Measurements from ENCODE around the gene SLC12A4. TPM values are rescaled to one million over a fixed set of nuclear protein-coding genes. Genes with fewer than 3 reads are reported as not detected.
A peak's percentile ranks its signal among the peaks of the same experiment; 100 is the strongest.

The SLC12A4 gene
- total and polyA plus RNA-seq, 2 of the 13 experiments (the other 11 are each of a cell fraction or from before 2014, with no cell fraction given) = 65.1 to 84.3 TPM

DNA sequence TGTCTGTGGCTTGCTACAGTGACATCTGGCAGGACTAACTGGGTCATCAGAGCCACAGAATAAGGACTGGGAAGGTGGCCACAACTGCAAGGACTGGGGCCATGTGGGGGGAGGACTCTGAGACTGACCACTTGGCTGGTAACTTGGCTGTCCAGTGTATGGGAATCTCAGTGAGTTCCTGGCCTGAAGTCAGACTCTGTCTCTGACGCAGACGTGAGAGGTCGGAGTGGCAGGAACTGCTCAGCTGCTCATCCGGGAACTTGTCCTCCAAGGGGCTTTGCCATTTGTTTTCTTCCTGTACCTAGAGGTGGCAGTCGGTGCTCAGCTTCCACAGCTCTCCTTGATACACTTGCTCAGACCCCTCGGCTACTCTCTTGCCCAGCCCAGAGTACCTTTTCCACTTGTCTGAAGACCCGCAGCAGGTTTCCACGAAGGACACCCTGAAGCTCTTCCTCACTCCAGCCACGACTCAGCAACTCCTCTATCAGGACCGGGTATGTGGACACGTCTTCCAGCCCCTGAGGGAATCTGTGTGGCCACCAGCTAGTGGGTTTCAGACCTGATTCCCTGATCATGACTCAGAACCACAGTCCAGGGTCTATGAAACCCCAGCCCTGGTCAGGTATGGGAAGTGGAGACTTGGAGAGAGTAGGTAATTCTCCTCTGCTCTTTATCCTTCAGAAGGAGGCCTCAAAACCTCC is 19.2 kb upstream of the SLC12A4 start (continued):
- TF ChIP-seq, protein P1, sequence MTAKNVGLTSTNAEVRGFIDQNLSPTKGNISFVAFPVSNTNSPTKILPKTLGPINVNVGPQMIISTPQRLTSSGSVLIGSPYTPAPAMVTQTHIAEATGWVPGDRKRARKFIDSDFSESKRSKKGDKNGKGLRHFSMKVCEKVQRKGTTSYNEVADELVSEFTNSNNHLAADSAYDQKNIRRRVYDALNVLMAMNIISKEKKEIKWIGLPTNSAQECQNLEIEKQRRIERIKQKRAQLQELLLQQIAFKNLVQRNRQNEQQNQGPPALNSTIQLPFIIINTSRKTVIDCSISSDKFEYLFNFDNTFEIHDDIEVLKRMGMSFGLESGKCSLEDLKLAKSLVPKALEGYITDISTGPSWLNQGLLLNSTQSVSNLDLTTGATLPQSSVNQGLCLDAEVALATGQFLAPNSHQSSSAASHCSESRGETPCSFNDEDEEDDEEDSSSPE (CRISPR knock-in tag; IDR thresholded peaks at IDR 0.05) = no peak
- TF ChIP-seq, protein P2, sequence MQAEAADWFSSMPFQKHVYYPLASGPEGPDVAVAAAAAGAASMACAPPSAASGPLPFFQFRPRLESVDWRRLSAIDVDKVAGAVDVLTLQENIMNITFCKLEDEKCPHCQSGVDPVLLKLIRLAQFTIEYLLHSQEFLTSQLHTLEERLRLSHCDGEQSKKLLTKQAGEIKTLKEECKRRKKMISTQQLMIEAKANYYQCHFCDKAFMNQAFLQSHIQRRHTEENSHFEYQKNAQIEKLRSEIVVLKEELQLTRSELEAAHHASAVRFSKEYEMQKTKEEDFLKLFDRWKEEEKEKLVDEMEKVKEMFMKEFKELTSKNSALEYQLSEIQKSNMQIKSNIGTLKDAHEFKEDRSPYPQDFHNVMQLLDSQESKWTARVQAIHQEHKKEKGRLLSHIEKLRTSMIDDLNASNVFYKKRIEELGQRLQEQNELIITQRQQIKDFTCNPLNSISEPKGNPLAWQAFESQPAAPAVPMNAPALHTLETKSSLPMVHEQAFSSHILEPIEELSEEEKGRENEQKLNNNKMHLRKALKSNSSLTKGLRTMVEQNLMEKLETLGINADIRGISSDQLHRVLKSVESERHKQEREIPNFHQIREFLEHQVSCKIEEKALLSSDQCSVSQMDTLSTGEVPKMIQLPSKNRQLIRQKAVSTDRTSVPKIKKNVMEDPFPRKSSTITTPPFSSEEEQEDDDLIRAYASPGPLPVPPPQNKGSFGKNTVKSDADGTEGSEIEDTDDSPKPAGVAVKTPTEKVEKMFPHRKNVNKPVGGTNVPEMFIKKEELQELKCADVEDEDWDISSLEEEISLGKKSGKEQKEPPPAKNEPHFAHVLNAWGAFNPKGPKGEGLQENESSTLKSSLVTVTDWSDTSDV (CRISPR knock-in tag; IDR thresholded peaks at IDR 0.05) = no peak
- TF ChIP-seq, protein P3, sequence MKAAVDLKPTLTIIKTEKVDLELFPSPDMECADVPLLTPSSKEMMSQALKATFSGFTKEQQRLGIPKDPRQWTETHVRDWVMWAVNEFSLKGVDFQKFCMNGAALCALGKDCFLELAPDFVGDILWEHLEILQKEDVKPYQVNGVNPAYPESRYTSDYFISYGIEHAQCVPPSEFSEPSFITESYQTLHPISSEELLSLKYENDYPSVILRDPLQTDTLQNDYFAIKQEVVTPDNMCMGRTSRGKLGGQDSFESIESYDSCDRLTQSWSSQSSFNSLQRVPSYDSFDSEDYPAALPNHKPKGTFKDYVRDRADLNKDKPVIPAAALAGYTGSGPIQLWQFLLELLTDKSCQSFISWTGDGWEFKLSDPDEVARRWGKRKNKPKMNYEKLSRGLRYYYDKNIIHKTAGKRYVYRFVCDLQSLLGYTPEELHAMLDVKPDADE (CRISPR knock-in tag; IDR thresholded peaks at IDR 0.05) = no peak
- TF ChIP-seq ZNF850 (CRISPR knock-in tag; conservative IDR thresholded peaks at IDR 0.05) (no peak), ZNF274 (CRISPR knock-in tag; IDR thresholded peaks at IDR 0.05) (no peak), SP4 (CRISPR knock-in tag; IDR thresholded peaks at IDR 0.05) (no peak), RBFOX2 (IDR thresholded peaks at IDR 0.05; ENCODE audit: low read depth, low read length) (no peak), MAF1 (CRISPR knock-in tag; IDR thresholded peaks at IDR 0.05; ENCODE audit: borderline replicate concordance) (no peak), NFKB2 (CRISPR knock-in tag; IDR thresholded peaks at IDR 0.05; ENCODE audit: borderline replicate concordance) (no peak; the same call in 1 of the 2 replicates), SAP130 (CRISPR knock-in tag; IDR thresholded peaks at IDR 0.05; ENCODE audit: low read depth) (peak; percentile 35), GATAD1 (CRISPR knock-in tag; IDR thresholded peaks at IDR 0.05) (0 out of 2 replicates have a peak, but pooled peaks have one; percentile 51), GATAD2A (CRISPR knock-in tag; IDR thresholded peaks at IDR 0.05) (no peak), ZNF10 (CRISPR knock-in tag; IDR thresholded peaks at IDR 0.05; ENCODE audit: borderline replicate concordance, low read depth) (no peak), ZNF331 (CRISPR knock-in tag; IDR thresholded peaks at IDR 0.05) (no peak; the same call in 1 of the 2 replicates), PHF8 (CRISPR knock-in tag; IDR thresholded peaks at IDR 0.05) (0 out of 2 replicates have a peak, but pooled peaks have one; percentile 32), MTF1 (CRISPR knock-in tag; IDR thresholded peaks at IDR 0.05) (no peak), CREM (IDR thresholded peaks at IDR 0.05) (no peak), CREM (CRISPR knock-in tag; IDR thresholded peaks at IDR 0.05) (no peak), CHD4 (IDR thresholded peaks at IDR 0.05; ENCODE audit: borderline replicate concordance, low read length) (no peak), ZNF121 (CRISPR knock-in tag; IDR thresholded peaks at IDR 0.05) (no peak), RBM22 (optimal IDR thresholded peaks at IDR 0.05; ENCODE audit: low read length) (no peak), SMAD3 (CRISPR knock-in tag; IDR thresholded peaks at IDR 0.05) (no peak), ZNF75D (CRISPR knock-in tag; IDR thresholded peaks at IDR 0.05; ENCODE audit: borderline replicate concordance) (no peak)
- TF ChIP-seq, protein P4, sequence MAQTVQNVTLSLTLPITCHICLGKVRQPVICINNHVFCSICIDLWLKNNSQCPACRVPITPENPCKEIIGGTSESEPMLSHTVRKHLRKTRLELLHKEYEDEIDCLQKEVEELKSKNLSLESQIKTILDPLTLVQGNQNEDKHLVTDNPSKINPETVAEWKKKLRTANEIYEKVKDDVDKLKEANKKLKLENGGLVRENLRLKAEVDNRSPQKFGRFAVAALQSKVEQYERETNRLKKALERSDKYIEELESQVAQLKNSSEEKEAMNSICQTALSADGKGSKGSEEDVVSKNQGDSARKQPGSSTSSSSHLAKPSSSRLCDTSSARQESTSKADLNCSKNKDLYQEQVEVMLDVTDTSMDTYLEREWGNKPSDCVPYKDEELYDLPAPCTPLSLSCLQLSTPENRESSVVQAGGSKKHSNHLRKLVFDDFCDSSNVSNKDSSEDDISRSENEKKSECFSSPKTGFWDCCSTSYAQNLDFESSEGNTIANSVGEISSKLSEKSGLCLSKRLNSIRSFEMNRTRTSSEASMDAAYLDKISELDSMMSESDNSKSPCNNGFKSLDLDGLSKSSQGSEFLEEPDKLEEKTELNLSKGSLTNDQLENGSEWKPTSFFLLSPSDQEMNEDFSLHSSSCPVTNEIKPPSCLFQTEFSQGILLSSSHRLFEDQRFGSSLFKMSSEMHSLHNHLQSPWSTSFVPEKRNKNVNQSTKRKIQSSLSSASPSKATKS (CRISPR knock-in tag; IDR thresholded peaks at IDR 0.05) = no peak
